ENCODE measurements around the gene DIP2C. TPM values are rescaled to one million over a fixed set of nuclear protein-coding genes. Genes with fewer than 3 reads are reported as not detected.

The DIP2C gene
- total RNA-seq, 1 experiment from 2014 or later, result 11.0 TPM

GRCh38 chr10:685613-686012 is 3.9 kb downstream of the DIP2C start (continued):
- TF ChIP-seq FOXP1 (CRISPR knock-in tag; IDR thresholded peaks at IDR 0.05; ENCODE audit: borderline replicate concordance), result no peak
- no peak for TF ChIP-seq GABPB1 (CRISPR knock-in tag; IDR thresholded peaks at IDR 0.05)
- TF ChIP-seq USF2 (CRISPR knock-in tag; IDR thresholded peaks at IDR 0.05), result no peak
- TF ChIP-seq TCF7 (CRISPR knock-in tag; IDR thresholded peaks at IDR 0.05; ENCODE audit: low read depth), result no peak
- TF ChIP-seq FOXP4 (CRISPR knock-in tag; IDR thresholded peaks at IDR 0.05), result no peak
- TF ChIP-seq SMAD4 (CRISPR knock-in tag; IDR thresholded peaks at IDR 0.05), result no peak
- no peak for TF ChIP-seq PRDM15 (CRISPR knock-in tag; IDR thresholded peaks at IDR 0.05)
- no peak for TF ChIP-seq ELF4 (CRISPR knock-in tag; IDR thresholded peaks at IDR 0.05; ENCODE audit: low read depth)
- no peak for TF ChIP-seq ZNF423 (CRISPR knock-in tag; IDR thresholded peaks at IDR 0.05)
- TF ChIP-seq ERG (CRISPR knock-in tag; IDR thresholded peaks at IDR 0.05), result no peak

GRCh38 chr10:683448-684071 is 5.9 kb downstream of the DIP2C start:
- ATAC-seq (no peak), DNase-seq (ENCODE audit: low spot score) (no peak)
- CTCF ChIA-PET, result interaction anchor here (1.0 kb wide), 1 partner anchor 134 kb away, joined by 3 read pairs; no protein-coding TSS in a partner anchor
- Mint-ChIP-seq H3K9me3 (no peaks in the 10 kb centered on the region), H3K27me3 (ENCODE audit: low read depth) (peaks cover 13% of the 10 kb centered on the region), H3K4me3 (no peak overlapping the region), H3K27ac (no peak overlapping the region), H3K4me1 (peaks cover 13% of the 10 kb centered on the region), H3K36me3 (no peaks in the 10 kb centered on the region)
- POLR2A ChIA-PET, result no interaction called here
- TF ChIP-seq NR3C1 (CRISPR knock-in tag; conservative IDR thresholded peaks at IDR 0.05; ENCODE audit: low read depth), result no peak
- TF ChIP-seq PRDM15 (CRISPR knock-in tag; IDR thresholded peaks at IDR 0.05), result peak; percentile 31; the same call in 1 of the 2 replicates
- no peak for TF ChIP-seq JUN (CRISPR knock-in tag; IDR thresholded peaks at IDR 0.05)
- no peak for TF ChIP-seq TCF7 (CRISPR knock-in tag; IDR thresholded peaks at IDR 0.05; ENCODE audit: low read depth)

All from WTC11 (cell line).